Natural killer cell (primary cell): ENCODE data around the gene A2M. TPM values are rescaled to one million over a fixed set of nuclear protein-coding genes. Genes with fewer than 3 reads are reported as not detected.

Source experiments
- ATAC-seq, 3 donors: fragments of 150-1000 bp in 2 of 3; fragments of 200-7000 bp in 1 of 3; cut with Tn5 transposase; 1 replicate in 1 of 3; 2 replicates in 2 of 3; pipeline ENCODE4 v1.10.0; 2021; ENCODE audit warnings: mild to moderate bottlenecking in 2 of 3, moderate library complexity in 2 of 3
- DNase-seq, 2 donors: peaks; one replicate each; pipeline versions ENCODE4 v3.0.0 to v3.0.0-alpha.2; 2013 to 2021; ENCODE audit warnings: mixed read lengths in 1 of 2
- H3K27ac ChIP-seq: one replicate; pipeline ENCODE4 v1.5.1; 2013; ENCODE audit warnings: mild to moderate bottlenecking, low read length
- H3K27me3 ChIP-seq: one replicate; pipeline ENCODE4 v1.6.1; 2013; ENCODE audit warnings: low read length; ENCODE audit not compliant: control insufficient read depth, insufficient read depth
- H3K36me3 ChIP-seq: one replicate; pipeline ENCODE4 v1.6.1; 2013; ENCODE audit warnings: low read length; ENCODE audit not compliant: control insufficient read depth, insufficient read depth
- H3K4me1 ChIP-seq: one replicate; pipeline ENCODE4 v1.6.1; 2013; ENCODE audit warnings: low read length; ENCODE audit not compliant: control insufficient read depth, insufficient read depth
- H3K4me3 ChIP-seq: one replicate; pipeline ENCODE4 v1.5.1; 2013; ENCODE audit warnings: low read length
- H3K9me3 ChIP-seq: one replicate; pipeline ENCODE4 v1.6.1; 2013; ENCODE audit warnings: low read length; ENCODE audit not compliant: control insufficient read depth, insufficient read depth
- H3K27ac Mint-ChIP-seq, 2 donors: one replicate each; pipeline ENCODE4 v1.8.0; 2022; ENCODE audit warnings: mild to moderate bottlenecking in 2 of 2, mixed read lengths in 2 of 2, moderate library complexity in 1 of 2
- H3K27me3 Mint-ChIP-seq, 2 donors: one replicate each; pipeline ENCODE4 v1.8.0; 2022; ENCODE audit warnings: low read depth in 2 of 2, mixed read lengths in 2 of 2
- H3K36me3 Mint-ChIP-seq: one replicate; pipeline ENCODE4 v1.8.0; 2022; ENCODE audit warnings: mixed read lengths
- H3K4me1 Mint-ChIP-seq, 2 donors: one replicate each; pipeline ENCODE4 v1.8.0; 2022; ENCODE audit warnings: mixed read lengths in 2 of 2
- H3K4me3 Mint-ChIP-seq: one replicate; pipeline ENCODE4 v1.8.0; 2022; ENCODE audit warnings: mild to moderate bottlenecking, moderate library complexity, mixed read lengths
- H3K9me3 Mint-ChIP-seq, 2 donors: one replicate each; pipeline ENCODE4 v1.8.0; 2022; ENCODE audit warnings: mixed read lengths in 2 of 2
- WGBS: methylation state at CpG from one replicate; pipeline ENCODE4 v1.1.7; 2013; ENCODE audit warnings: missing lambda C conversion rate; ENCODE audit not compliant: insufficient coverage; 5-methylcytosine and 5-hydroxymethylcytosine counted together
- intact Hi-C: fragments of 100-400 bp; cut with micrococcal nuclease; formaldehyde crosslinking; loops from one replicate; pipeline ENCODE4 v1.14.2; 2022
- total RNA-seq, 4 donors: library from RNA; stranded (reverse); fragments of 120-200 nt in 1 of 4; gene quantifications; one replicate each; pipeline versions ENCODE4 v1.2.3 to v1.2.4, GENCODE V29; 2013 to 2022
- TF ChIP-seq, protein P1 (sequence below): fragments of 200-600 bp; IDR thresholded peaks from one replicate; pipeline ENCODE4 v1.8.0; 2022; ENCODE audit warnings: antibody characterized with exemption

Gene A2M
- total RNA-seq, 3 donors from 2014 or later (not counting 1 experiment from before 2014, with no cell fraction given) = 0.08 TPM; not detected in 2

DNA sequence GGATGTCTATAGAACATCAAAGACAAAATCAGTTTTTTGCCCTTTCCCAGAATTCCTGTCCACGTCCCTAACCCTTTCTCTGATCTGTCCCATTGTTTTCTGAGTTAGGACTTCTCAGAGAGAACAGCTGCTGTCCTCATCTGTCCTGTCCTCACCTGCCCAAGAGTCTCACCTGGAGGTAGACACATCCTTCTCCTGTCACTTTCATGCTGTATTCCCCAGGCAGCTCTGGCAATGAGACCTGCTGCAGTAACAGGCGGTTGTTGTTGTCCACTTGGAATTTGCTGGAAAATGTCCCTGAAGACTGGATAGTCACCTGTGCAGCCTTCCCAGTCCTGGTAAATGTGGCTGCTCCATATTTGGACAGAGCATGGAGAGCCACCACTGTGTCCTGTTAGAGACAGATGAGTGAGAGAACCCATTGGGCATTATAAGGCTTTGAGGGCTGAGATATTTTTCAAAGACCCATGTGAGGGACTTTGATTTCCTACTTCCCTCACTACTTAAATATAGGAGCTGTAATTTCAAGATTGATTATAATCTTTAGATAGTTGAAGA is 43.2 kb downstream of the A2M start:
- no peaks in the 10 kb centered on the region for H3K9me3 ChIP-seq
- no peak for ATAC-seq
- Mint-ChIP-seq H3K4me3 (no peak overlapping the region), H3K4me1 (no peaks in the 10 kb centered on the region), H3K9me3 (no peaks in the 10 kb centered on the region), H3K27ac (peak overlapping the region in 1 of 2 donors; percentile 18), H3K36me3 (no peaks in the 10 kb centered on the region), H3K27me3 (peaks cover 0 to 2% of the 10 kb centered on the region in 2 donors)
- no peak overlapping the region for H3K4me3 ChIP-seq
- H3K27me3 ChIP-seq = no peaks in the 10 kb centered on the region
- intact Hi-C loops = no loop called here
- WGBS = 77% methylated on average over 2 of the region's 2 CpGs
- H3K27ac ChIP-seq = no peak overlapping the region
- DNase-seq = no peak
- H3K4me1 ChIP-seq = no peaks in the 10 kb centered on the region
- H3K36me3 ChIP-seq = peaks cover 15% of the 10 kb centered on the region
- TF ChIP-seq, protein P1, sequence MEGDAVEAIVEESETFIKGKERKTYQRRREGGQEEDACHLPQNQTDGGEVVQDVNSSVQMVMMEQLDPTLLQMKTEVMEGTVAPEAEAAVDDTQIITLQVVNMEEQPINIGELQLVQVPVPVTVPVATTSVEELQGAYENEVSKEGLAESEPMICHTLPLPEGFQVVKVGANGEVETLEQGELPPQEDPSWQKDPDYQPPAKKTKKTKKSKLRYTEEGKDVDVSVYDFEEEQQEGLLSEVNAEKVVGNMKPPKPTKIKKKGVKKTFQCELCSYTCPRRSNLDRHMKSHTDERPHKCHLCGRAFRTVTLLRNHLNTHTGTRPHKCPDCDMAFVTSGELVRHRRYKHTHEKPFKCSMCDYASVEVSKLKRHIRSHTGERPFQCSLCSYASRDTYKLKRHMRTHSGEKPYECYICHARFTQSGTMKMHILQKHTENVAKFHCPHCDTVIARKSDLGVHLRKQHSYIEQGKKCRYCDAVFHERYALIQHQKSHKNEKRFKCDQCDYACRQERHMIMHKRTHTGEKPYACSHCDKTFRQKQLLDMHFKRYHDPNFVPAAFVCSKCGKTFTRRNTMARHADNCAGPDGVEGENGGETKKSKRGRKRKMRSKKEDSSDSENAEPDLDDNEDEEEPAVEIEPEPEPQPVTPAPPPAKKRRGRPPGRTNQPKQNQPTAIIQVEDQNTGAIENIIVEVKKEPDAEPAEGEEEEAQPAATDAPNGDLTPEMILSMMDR = no peak

DNA sequence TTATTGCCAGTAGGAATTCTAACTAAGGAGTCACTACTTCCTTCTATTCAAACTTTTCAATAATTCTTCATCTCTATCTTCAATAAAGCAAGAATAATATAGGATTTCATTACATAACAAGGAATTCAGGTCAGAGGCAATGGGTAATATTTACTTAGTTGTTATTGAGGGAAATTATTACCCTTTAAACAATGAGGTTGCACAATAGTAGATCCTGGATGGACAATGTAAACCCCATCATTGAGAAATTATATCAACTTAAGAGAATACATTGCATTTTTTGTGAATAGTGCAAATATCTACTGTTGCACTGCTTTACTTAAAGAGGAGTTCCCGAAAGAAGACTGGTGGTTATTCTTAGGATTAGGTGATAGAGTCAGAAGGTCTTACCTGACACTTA is 43.8 kb downstream of the A2M start:
- intact Hi-C loops = no loop called here
- ATAC-seq (no peak), DNase-seq (no peak)
- Mint-ChIP-seq H3K9me3 (no peaks in the 10 kb centered on the region), H3K36me3 (no peaks in the 10 kb centered on the region), H3K4me1 (no peaks in the 10 kb centered on the region), H3K27me3 (peaks cover 0 to 2% of the 10 kb centered on the region in 2 donors), H3K27ac (peak overlapping the region in 1 of 2 donors; percentile 50), H3K4me3 (no peak overlapping the region)
- H3K36me3 ChIP-seq = peaks cover 10% of the 10 kb centered on the region
- no peaks in the 10 kb centered on the region for H3K4me1 ChIP-seq
- H3K4me3 ChIP-seq = no peak overlapping the region
- H3K9me3 ChIP-seq = no peaks in the 10 kb centered on the region
- TF ChIP-seq, protein P1 = no peak
- no peaks in the 10 kb centered on the region for H3K27me3 ChIP-seq
- H3K27ac ChIP-seq = no peak overlapping the region
- 93% methylated on average over 1 of the region's 1 CpG for WGBS

GRCh38 chr12:9071518-9071917 is 44.2 kb downstream of the A2M start:
- TF ChIP-seq, protein P1 = no peak
- Histone ChIP-seq H3K36me3 (peaks cover 10% of the 10 kb centered on the region), H3K4me3 (no peak overlapping the region)

DNA sequence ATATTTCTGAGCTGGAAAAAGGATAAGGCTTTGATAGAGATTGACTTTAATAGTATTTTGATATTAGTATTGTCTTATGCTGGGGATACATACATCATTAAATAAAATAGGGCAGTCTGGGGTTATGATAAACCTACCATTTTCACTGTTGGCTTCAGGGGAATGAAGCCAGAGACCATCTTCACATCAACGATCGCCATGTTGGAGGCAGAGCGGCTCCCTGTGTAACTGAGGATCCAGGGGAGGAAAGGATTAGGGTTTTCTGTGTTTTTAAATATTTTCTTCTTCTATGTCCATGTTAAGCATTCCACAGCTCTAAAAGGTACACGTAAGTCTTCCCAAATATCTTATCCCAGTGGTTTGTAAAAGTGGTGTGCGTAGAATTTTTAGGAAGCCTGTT is 45.4 kb downstream of the A2M start:
- no peaks in the 10 kb centered on the region for H3K4me1 Mint-ChIP-seq
- no peak overlapping the region for H3K4me3 Mint-ChIP-seq
- H3K36me3 Mint-ChIP-seq = no peaks in the 10 kb centered on the region
- H3K4me3 ChIP-seq = no peak overlapping the region
- H3K27ac Mint-ChIP-seq = peak overlapping the region in 1 of 2 donors; percentile 44
- no peaks in the 10 kb centered on the region for H3K27me3 ChIP-seq
- no peaks in the 10 kb centered on the region for H3K4me1 ChIP-seq
- H3K27ac ChIP-seq = no peak overlapping the region
- no peaks in the 10 kb centered on the region for H3K9me3 Mint-ChIP-seq
- DNase-seq = no peak
- TF ChIP-seq, protein P1 = no peak
- intact Hi-C loops = no loop called here
- ATAC-seq = no peak
- H3K36me3 ChIP-seq = peaks cover 18% of the 10 kb centered on the region
- H3K27me3 Mint-ChIP-seq = peaks cover 0 to 2% of the 10 kb centered on the region in 2 donors
- no peaks in the 10 kb centered on the region for H3K9me3 ChIP-seq
- 91% methylated on average over 4 of the region's 5 CpGs for WGBS

More at GRCh38 chr12:9071518-9071917, 44.2 kb downstream of the A2M start:
- H3K27me3 ChIP-seq = no peaks in the 10 kb centered on the region
- Mint-ChIP-seq H3K9me3 (no peaks in the 10 kb centered on the region), H3K4me3 (no peak overlapping the region), H3K36me3 (no peaks in the 10 kb centered on the region), H3K27ac (peak overlapping the region in 1 of 2 donors; percentile 50), H3K27me3 (peaks cover 0 to 2% of the 10 kb centered on the region in 2 donors), H3K4me1 (no peaks in the 10 kb centered on the region)
- H3K9me3 ChIP-seq = no peaks in the 10 kb centered on the region
- no peak overlapping the region for H3K27ac ChIP-seq
- H3K4me1 ChIP-seq = no peaks in the 10 kb centered on the region
- DNase-seq = no peak
- ATAC-seq = no peak
- intact Hi-C loops = no loop called here
